Measurements from ENCODE around the gene CFAP157.
"Not testable (repeated sequence)": the region's sequence is repeated elsewhere in the genome, so short reads cannot be mapped to it uniquely, and the experiment has no call there.

Gene CFAP157

DNA sequence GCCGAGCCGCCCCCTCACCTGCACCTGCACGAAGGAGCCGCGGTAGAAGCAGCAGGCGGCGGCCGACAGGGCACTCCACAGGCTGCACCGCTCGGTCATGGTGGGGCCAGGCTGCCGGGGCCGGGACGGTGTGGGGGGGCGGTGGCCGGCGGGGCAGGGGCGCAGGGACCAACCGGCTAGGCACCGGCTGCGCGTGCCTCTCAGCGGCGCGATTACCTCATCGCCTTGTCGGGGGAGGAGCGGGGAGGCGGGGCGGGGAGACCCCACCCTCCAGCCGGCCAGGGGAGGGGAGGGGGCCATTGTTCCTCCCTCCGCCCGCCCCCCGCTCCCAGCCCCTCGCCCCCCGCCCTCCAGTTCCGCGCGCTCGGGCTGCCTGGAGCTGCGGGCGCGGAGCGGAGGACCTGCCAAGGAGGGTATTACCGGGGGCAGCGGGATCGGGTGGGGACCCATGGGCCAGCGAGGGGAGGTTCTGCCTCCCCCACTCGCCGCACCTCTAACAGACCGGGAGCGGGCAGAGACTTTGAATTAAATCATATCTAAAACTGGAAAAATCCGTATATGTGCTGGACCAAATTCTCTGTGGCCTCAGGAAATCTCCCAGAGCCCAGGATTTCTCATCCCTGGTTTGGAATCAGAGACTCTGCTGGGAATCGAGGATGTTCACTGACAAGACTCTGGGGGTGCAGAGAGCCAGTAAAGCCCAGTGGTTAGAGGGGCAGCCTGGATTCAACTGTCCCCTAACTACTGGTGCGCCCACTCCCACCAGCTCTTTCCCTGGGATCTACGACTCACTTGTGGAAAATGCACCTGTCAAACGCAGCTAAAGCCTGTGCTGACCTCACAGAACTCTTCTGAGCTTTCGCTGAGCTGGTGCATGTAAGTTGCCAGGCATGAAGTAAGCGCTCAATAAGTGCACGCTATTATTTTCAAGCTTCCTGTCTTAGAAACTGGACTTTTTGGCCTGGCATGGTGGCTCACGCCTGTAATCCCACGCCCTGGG is 48.6 kb downstream of the CFAP157 start:
- Mint-ChIP-seq H3K4me3 (no peak overlapping the region), H3K36me3 (ENCODE audit: insufficient read depth) (peaks cover 51% of the 10 kb centered on the region), H3K4me1 (ENCODE audit: low read depth in 2 of 2) (peaks cover 12 to 22% of the 10 kb centered on the region in 2 donors), H3K9me3 (no peaks in the 10 kb centered on the region), H3K27me3 (no peaks in the 10 kb centered on the region), H3K27ac (no peak overlapping the region)
- no peak for DNase-seq
- no peak for ATAC-seq (replicated peaks)

GRCh38 chr9:127756233-127756632 is 49.4 kb downstream of the CFAP157 start:
- no peak for DNase-seq
- H3K27ac Mint-ChIP-seq, result no peak overlapping the region
- H3K9me3 Mint-ChIP-seq, result no peaks in the 10 kb centered on the region
- no peaks in the 10 kb centered on the region for H3K27me3 Mint-ChIP-seq
- H3K4me1 Mint-ChIP-seq (ENCODE audit: low read depth in 2 of 2), result peaks cover 11 to 21% of the 10 kb centered on the region in 2 donors
- peaks cover 49% of the 10 kb centered on the region for H3K36me3 Mint-ChIP-seq (ENCODE audit: insufficient read depth)
- no peak for ATAC-seq (replicated peaks)
- no peak overlapping the region for H3K4me3 Mint-ChIP-seq

DNA sequence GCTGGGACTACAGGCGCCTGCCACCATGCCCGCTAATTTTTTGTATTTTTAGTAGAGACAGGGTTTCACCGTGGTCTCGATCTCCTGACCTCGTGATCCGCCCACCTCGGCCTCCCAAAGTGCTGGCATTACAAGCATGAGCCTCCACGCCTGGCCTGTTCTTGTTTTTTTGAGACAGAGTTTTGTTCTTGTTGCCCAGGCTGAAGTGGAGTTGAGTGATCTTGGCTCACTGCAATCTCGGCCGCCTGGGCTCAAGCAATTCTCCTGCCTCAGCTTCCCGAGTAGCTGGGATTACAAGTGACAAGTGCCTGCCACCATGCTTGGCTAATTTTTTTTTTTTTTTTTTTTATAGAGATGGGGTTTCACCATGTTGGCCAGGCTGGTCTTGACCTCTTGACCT is 50.0 kb downstream of the CFAP157 start:
- H3K27me3 Mint-ChIP-seq; H3K4me3 Mint-ChIP-seq; H3K27ac Mint-ChIP-seq; H3K9me3 Mint-ChIP-seq; ATAC-seq (replicated peaks); DNase-seq: not testable (repeated sequence)
- Mint-ChIP-seq H3K36me3 (ENCODE audit: insufficient read depth) (peaks cover 49% of the 10 kb centered on the region), H3K4me1 (ENCODE audit: low read depth in 2 of 2) (peaks cover 6 to 16% of the 10 kb centered on the region in 2 donors)

DNA sequence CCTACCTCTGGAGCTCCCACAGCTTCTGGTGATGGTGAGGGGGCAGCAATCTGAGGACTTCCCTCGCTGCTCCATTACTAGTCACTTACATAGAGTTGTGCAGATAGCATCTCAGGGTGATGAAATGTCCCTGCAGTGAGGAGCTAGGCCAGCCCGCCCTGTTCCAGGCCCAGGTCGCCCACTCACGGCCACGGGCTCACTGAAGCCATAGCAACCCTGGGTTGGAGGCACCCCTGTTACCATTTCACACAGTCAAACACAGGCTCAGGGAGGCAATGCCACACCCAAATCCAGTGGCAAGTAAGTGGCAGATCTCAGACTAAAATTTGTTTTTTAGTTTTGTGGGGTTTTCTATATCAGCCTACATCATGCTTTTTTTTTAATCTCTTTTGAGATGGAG is 52.1 kb downstream of the CFAP157 start:
- Mint-ChIP-seq H3K4me3 (no peak overlapping the region), H3K27ac (peak overlapping the region; percentile 87 to 94), H3K9me3 (no peaks in the 10 kb centered on the region), H3K4me1 (ENCODE audit: low read depth in 2 of 2) (peaks cover 23% of the 10 kb centered on the region in 2 donors), H3K27me3 (no peaks in the 10 kb centered on the region), H3K36me3 (ENCODE audit: insufficient read depth) (peaks cover 54% of the 10 kb centered on the region)
- ATAC-seq (replicated peaks) (no peak), DNase-seq (no peak)

DNA sequence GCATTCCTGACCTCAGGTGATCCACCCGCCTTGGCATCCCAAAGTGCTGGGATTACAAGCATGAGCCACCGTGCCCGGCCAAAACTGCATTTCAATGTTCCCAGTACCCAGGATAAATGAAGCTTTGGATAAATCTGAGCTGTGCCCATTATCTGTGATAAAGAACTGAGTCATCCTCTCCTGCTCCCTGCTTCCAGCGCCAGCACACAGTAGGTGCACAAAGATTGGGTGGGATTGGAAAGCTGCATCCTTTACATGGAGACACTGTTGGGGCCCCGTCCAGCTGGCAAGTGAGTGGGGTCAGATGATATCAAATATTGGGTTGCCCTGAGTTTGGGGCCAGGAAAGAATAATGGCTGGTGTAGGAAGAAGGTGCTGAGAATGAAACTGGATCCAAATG is 54.3 kb downstream of the CFAP157 start:
- Mint-ChIP-seq H3K4me1 (ENCODE audit: low read depth in 2 of 2) (peaks cover 42 to 43% of the 10 kb centered on the region in 2 donors), H3K36me3 (ENCODE audit: insufficient read depth) (peaks cover 66% of the 10 kb centered on the region)

GRCh38 chr9:127761491-127761956 is 54.7 kb downstream of the CFAP157 start:
- Mint-ChIP-seq H3K36me3 (ENCODE audit: insufficient read depth) (peaks cover 68% of the 10 kb centered on the region), H3K27me3 (no peaks in the 10 kb centered on the region), H3K4me3 (no peak overlapping the region), H3K4me1 (ENCODE audit: low read depth in 2 of 2) (peaks cover 46 to 47% of the 10 kb centered on the region in 2 donors), H3K27ac (peak overlapping the region in 1 of 2 donors; percentile 95), H3K9me3 (no peaks in the 10 kb centered on the region)
- no peak for ATAC-seq (replicated peaks)
- DNase-seq, result no peak

More for the DNA sequence above, 54.3 kb downstream of the CFAP157 start:
- ATAC-seq (replicated peaks), result no peak
- no peaks in the 10 kb centered on the region for H3K9me3 Mint-ChIP-seq
- no peak overlapping the region for H3K4me3 Mint-ChIP-seq
- no peaks in the 10 kb centered on the region for H3K27me3 Mint-ChIP-seq
- peak overlapping the region in 1 of 2 donors; percentile 95 for H3K27ac Mint-ChIP-seq
- DNase-seq, result no peak

GRCh38 chr9:127762111-127762676 is 55.4 kb downstream of the CFAP157 start:
- Mint-ChIP-seq H3K9me3 (no peaks in the 10 kb centered on the region), H3K27ac (peak overlapping the region; percentile 95), H3K27me3 (no peaks in the 10 kb centered on the region), H3K36me3 (ENCODE audit: insufficient read depth) (peaks cover 71% of the 10 kb centered on the region), H3K4me3 (no peak overlapping the region), H3K4me1 (ENCODE audit: low read depth in 2 of 2) (peaks cover 50 to 53% of the 10 kb centered on the region in 2 donors)
- ATAC-seq (replicated peaks) (no peak), DNase-seq (no peak)

GRCh38 chr9:127763918-127764384 is 57.2 kb downstream of the CFAP157 start:
- H3K4me1 Mint-ChIP-seq (ENCODE audit: low read depth in 2 of 2), result peaks cover 57 to 62% of the 10 kb centered on the region in 2 donors
- peaks cover 56% of the 10 kb centered on the region for H3K36me3 Mint-ChIP-seq (ENCODE audit: insufficient read depth)
- ATAC-seq (replicated peaks) (peak; percentile 50), DNase-seq (no peak)
- H3K9me3 Mint-ChIP-seq, result no peaks in the 10 kb centered on the region
- H3K27me3 Mint-ChIP-seq, result no peaks in the 10 kb centered on the region
- peak overlapping the region; percentile 95 for H3K27ac Mint-ChIP-seq
- no peak overlapping the region for H3K4me3 Mint-ChIP-seq

DNA sequence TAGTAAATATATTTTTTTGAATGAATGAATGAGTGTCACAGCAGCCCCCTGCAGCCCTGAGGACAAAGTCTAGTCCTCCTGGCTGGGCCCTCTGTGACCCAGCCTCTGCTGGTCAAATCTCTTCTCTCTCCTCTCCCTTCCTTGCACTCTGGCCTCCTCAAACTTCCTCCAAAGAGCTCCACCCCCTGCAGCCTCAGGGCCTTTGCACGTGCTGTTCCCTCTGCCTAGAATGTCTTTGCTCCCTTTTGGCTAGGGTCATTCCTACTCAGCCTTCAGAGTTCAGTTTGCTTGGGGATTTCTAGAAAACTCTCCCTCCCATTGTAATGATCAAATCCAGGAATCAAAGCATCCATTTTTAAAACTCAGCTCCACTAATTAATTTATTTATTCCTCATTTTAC is 58.6 kb downstream of the CFAP157 start:
- Mint-ChIP-seq H3K27ac (peak overlapping the region; percentile 95), H3K27me3 (no peaks in the 10 kb centered on the region), H3K9me3 (no peaks in the 10 kb centered on the region), H3K36me3 (ENCODE audit: insufficient read depth) (peaks cover 51% of the 10 kb centered on the region), H3K4me3 (peak overlapping the region in 1 of 2 donors; percentile 43), H3K4me1 (ENCODE audit: low read depth in 2 of 2) (peaks cover 68 to 72% of the 10 kb centered on the region in 2 donors)
- DNase-seq (no peak), ATAC-seq (replicated peaks) (no peak)

All from effector memory CD8-positive, alpha-beta T cell (primary cell).